NK-92 (cell line): Measurements from ENCODE around the gene KLHL20.
"Not testable (repeated sequence)": the region's sequence is repeated elsewhere in the genome, so short reads cannot be mapped to it uniquely, and the experiment has no call there.

Source experiments
- DNase-seq: peaks from one replicate; lab custom pipeline; 2025; ENCODE audit not compliant: unreplicated experiment; lab: John Stamatoyannopoulos, UW

The KLHL20 gene

GRCh38 chr1:173714759-173715537, at the start of gene KLHL20:
Gene KLHL20 (plus strand): TSS chr1:173714981. CDS start chr1:173716044, 1,063 bp downstream.
- DNase-seq: peak; percentile 41

- DNase-seq: no peak
Observed at GRCh38 chr1:173666646-173667045, 48.1 kb upstream of the KLHL20 start.

- no peak for DNase-seq
Observed at GRCh38 chr1:173669491-173669941, 45.3 kb upstream of the KLHL20 start, which contains the start of gene ANKRD45. Gene ANKRD45 (minus strand): TSS chr1:173669851. CDS start chr1:173659418, 10,433 bp downstream.

- not testable (repeated sequence) for DNase-seq
Observed at GRCh38 chr1:173674496-173674895, 40.3 kb upstream of the KLHL20 start.

GRCh38 chr1:173680152-173680551, 34.6 kb upstream of the KLHL20 start:
- DNase-seq: not testable (repeated sequence)

GRCh38 chr1:173682184-173682583, 32.6 kb upstream of the KLHL20 start:
- DNase-seq: no peak

- not testable (repeated sequence) for DNase-seq
Observed at GRCh38 chr1:173683838-173684237, 30.9 kb upstream of the KLHL20 start.

GRCh38 chr1:173685121-173685520, 29.7 kb upstream of the KLHL20 start:
- not testable (repeated sequence) for DNase-seq

- no peak for DNase-seq
Observed at GRCh38 chr1:173688300-173688699, 26.5 kb upstream of the KLHL20 start.

- DNase-seq: no peak
Observed at GRCh38 chr1:173693238-173693637, 21.5 kb upstream of the KLHL20 start.

GRCh38 chr1:173701299-173701698, 13.5 kb upstream of the KLHL20 start:
- not testable (repeated sequence) for DNase-seq

- DNase-seq: no peak
Observed at GRCh38 chr1:173702736-173703135, 12.0 kb upstream of the KLHL20 start.

- DNase-seq: no peak
Observed at GRCh38 chr1:173705117-173705516, 9.7 kb upstream of the KLHL20 start.

- DNase-seq: no peak
Observed at GRCh38 chr1:173708787-173709186, 6.0 kb upstream of the KLHL20 start.

- no peak for DNase-seq
Observed at GRCh38 chr1:173714441-173714758, 381 bp upstream of the KLHL20 start.

- DNase-seq: no peak
Observed at GRCh38 chr1:173715538-173715844, 710 bp downstream of the KLHL20 start.

GRCh38 chr1:173717238-173717637, 2.5 kb downstream of the KLHL20 start:
- no peak for DNase-seq

GRCh38 chr1:173731331-173731730, 16.6 kb downstream of the KLHL20 start:
- DNase-seq: not testable (repeated sequence)

- DNase-seq: no peak
Observed at GRCh38 chr1:173733912-173734311, 19.1 kb downstream of the KLHL20 start.

GRCh38 chr1:173736104-173736503, 21.3 kb downstream of the KLHL20 start:
- not testable (repeated sequence) for DNase-seq

- no peak for DNase-seq
Observed at GRCh38 chr1:173742203-173742886, 27.6 kb downstream of the KLHL20 start.

- DNase-seq: no peak
Observed at GRCh38 chr1:173744651-173745050, 29.9 kb downstream of the KLHL20 start.
